Ectodermal cell (in vitro differentiated cells): ENCODE results near the gene SPATA3.
A peak's percentile ranks its signal among the peaks of the same experiment; 100 is the strongest.

Experiments used
- H3K27ac ChIP-seq: 2 replicates; pipeline ENCODE4 v1.7.0; 2013; ENCODE audit warnings: mild to moderate bottlenecking, low read depth, low read length; ENCODE audit not compliant: insufficient read depth, poor library complexity, severe bottlenecking
- H3K27me3 ChIP-seq: 2 replicates; pipeline ENCODE4 v1.7.0; 2013; ENCODE audit warnings: mild to moderate bottlenecking, low read length; ENCODE audit not compliant: insufficient read depth, control insufficient read depth, poor library complexity, severe bottlenecking
- H3K36me3 ChIP-seq: one replicate; pipeline ENCODE4 v1.7.0; 2013; ENCODE audit warnings: low read length; ENCODE audit not compliant: control insufficient read depth, insufficient read depth
- H3K4me1 ChIP-seq: one replicate; pipeline ENCODE4 v1.7.0; 2013; ENCODE audit warnings: low read length; ENCODE audit not compliant: control insufficient read depth, insufficient read depth
- H3K4me3 ChIP-seq: 2 replicates; pipeline ENCODE4 v1.7.0; 2013; ENCODE audit warnings: low read depth, low read length, control low read depth; ENCODE audit not compliant: insufficient read depth
- H3K9me3 ChIP-seq: 2 replicates; pipeline ENCODE4 v1.7.0; 2013; ENCODE audit warnings: mild to moderate bottlenecking, low read length, moderate library complexity; ENCODE audit not compliant: control insufficient read depth
- WGBS, 2 experiments: methylation state at CpG; one replicate each; pipeline ENCODE4 v1.1.7; 2013; ENCODE audit warnings: missing lambda C conversion rate in 2 of 2; 5-methylcytosine and 5-hydroxymethylcytosine counted together

The SPATA3 gene

GRCh38 chr2:231057590-231057989, 61.7 kb downstream of the SPATA3 start:
- Histone ChIP-seq H3K4me3 (peak overlapping the region; percentile 90), H3K4me1 (peaks cover 7% of the 10 kb centered on the region), H3K36me3 (peaks cover 3% of the 10 kb centered on the region), H3K27me3 (peaks cover 20% of the 10 kb centered on the region), H3K9me3 (no peaks in the 10 kb centered on the region), H3K27ac (no peak overlapping the region)
- WGBS, 2 experiments = 4 to 8% methylated on average over 10 of the region's 10 CpGs
